ENCODE measurements around the gene BST1.
A peak's percentile ranks its signal among the peaks of the same experiment; 100 is the strongest.

BST1 gene

DNA sequence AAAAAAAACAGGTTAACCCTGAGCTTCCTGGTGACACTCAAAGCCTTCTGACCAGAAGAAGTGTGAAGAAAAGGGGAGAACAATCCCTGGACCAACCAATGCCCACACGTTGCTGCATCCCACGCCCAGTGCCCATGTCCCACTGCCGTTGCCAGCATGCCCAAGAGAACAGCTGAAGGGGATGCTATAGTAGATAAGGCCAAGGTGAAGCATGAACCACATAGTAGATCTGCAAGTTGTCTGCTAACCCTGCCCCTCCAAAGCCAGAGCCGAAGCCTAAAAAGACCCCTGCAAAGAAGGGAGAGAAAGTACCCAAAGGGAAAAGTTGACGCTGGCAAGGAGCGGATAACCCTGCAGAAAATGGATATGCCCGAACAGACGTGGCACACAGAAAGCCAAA, 64.0 kb downstream of the BST1 start:
- no peak for TF ChIP-seq JUND (IDR thresholded peaks at IDR 0.05; ENCODE audit: low read depth)
- no peak for DNase-seq (ENCODE audit: low read depth in 1 of 2, low spot score in 1 of 2)
- in situ Hi-C loops (cut with HindIII; ENCODE audit: low pct_unique_long_range_greater_than_20kb, low sequenced_read_pairs), result no loop called here

DNA sequence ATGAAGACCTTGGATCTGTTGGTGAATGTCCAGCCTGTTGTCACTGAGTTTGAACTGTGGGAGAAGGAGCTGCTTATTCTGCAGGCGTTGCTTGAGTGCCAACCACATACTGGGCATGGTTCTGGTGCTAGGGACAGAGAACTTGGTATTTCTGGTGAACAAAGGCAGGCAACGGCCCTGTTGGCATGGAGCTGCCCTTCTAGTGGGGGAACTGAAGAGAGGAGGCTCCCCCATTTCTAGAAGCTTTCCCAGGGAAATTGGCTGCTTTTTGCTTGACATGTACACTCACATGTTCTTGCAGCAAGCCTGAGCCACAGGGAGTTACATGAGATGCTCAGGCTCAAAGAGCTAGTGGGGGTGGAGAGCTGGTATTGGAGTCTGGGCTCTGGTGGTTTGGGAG, 66.3 kb downstream of the BST1 start:
- TF ChIP-seq JUND (IDR thresholded peaks at IDR 0.05; ENCODE audit: low read depth), result no peak
- DNase-seq (ENCODE audit: low read depth in 1 of 2, low spot score in 1 of 2), result no peak
- in situ Hi-C loops (cut with HindIII; ENCODE audit: low pct_unique_long_range_greater_than_20kb, low sequenced_read_pairs), result no loop called here

DNA sequence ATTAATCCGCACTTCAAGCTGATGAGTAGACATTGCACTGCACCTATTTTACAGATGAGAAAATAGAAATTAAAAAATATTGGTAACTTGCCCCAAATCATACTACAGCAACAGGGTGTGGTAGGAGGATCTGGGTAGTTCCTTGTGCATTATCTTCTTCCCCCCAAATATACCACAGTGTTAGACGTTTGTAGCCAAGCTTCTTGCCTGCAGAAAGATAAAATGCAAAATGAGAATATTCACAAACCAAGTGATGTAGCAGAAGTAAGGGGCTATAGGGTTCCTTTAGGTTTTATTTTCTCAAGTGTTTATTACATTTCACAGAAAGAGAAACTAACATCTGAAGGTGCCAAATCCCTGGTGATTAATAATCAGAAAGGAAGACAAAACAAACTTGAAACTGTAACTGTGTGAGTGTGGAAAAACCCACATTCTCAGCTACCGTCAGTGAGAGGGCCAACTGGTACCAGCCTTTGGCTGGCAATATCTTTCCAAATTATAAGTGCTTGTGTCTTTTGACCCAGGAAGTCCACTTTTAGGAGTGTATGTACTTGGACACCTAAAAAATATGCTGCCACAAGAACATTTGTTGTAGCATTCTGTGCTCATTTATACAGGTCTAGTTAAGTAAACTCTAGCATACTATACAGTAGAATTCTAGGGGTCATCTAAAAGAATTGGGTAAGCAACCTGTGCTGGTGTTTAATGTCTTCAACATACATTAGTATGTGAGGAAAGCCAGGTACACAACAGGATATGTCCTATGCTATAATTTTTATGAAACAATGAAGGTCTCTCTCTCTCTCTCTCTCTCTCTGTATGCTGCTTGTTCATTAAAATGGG, 68.6 kb downstream of the BST1 start:
- TF ChIP-seq JUND (IDR thresholded peaks at IDR 0.05; ENCODE audit: low read depth), result no peak
- no peak for DNase-seq (ENCODE audit: low read depth in 1 of 2, low spot score in 1 of 2)
- in situ Hi-C loops (cut with HindIII; ENCODE audit: low pct_unique_long_range_greater_than_20kb, low sequenced_read_pairs), result no loop called here

DNA sequence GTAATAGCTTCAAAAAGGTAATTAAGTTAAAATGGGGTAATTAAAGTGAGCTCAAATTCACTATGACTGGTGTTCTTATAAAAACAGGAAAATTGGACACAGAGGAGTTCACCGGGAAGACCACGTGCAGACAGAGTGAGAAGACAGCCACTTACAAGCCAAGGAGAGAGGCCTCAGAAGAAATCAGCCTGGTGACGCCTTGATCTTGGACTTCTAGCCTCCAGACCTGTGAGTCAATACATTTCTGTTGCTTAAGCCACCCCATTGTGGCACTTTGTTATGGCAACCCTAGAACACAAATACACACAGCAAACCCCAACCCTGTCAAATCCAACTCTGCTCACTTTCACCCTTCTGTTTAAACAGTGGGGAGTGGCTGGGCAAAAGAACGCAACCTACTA, 71.2 kb downstream of the BST1 start:
- no peak for DNase-seq (ENCODE audit: low read depth in 1 of 2, low spot score in 1 of 2)
- in situ Hi-C loops (cut with HindIII; ENCODE audit: low pct_unique_long_range_greater_than_20kb, low sequenced_read_pairs), result no loop called here
- no peak for TF ChIP-seq JUND (IDR thresholded peaks at IDR 0.05; ENCODE audit: low read depth)

- in situ Hi-C loops (cut with HindIII; ENCODE audit: low pct_unique_long_range_greater_than_20kb, low sequenced_read_pairs), result no loop called here
- no peak for TF ChIP-seq JUND (IDR thresholded peaks at IDR 0.05; ENCODE audit: low read depth)
- DNase-seq (ENCODE audit: low read depth in 1 of 2, low spot score in 1 of 2), result no peak
These were observed 74.2 kb downstream of the BST1 start for GRCh38 chr4:15776871-15777648.

GRCh38 chr4:15777697-15778288, 74.9 kb downstream of the BST1 start:
- in situ Hi-C loops (cut with HindIII; ENCODE audit: low pct_unique_long_range_greater_than_20kb, low sequenced_read_pairs), result no loop called here
- no peak for DNase-seq (ENCODE audit: low read depth in 1 of 2, low spot score in 1 of 2)
- no peak for TF ChIP-seq JUND (IDR thresholded peaks at IDR 0.05; ENCODE audit: low read depth)

- no peak for DNase-seq (ENCODE audit: low read depth in 1 of 2, low spot score in 1 of 2)
- in situ Hi-C loops (cut with HindIII; ENCODE audit: low pct_unique_long_range_greater_than_20kb, low sequenced_read_pairs), result no loop called here
- TF ChIP-seq JUND (IDR thresholded peaks at IDR 0.05; ENCODE audit: low read depth), result no peak
These were observed 75.7 kb downstream of the BST1 start, which contains the start of gene CD38 for GRCh38 chr4:15778289-15779241. Gene CD38, plus strand, starts transcription at chr4:15778328. Its CDS starts 87 bp downstream, at chr4:15778415.

DNA sequence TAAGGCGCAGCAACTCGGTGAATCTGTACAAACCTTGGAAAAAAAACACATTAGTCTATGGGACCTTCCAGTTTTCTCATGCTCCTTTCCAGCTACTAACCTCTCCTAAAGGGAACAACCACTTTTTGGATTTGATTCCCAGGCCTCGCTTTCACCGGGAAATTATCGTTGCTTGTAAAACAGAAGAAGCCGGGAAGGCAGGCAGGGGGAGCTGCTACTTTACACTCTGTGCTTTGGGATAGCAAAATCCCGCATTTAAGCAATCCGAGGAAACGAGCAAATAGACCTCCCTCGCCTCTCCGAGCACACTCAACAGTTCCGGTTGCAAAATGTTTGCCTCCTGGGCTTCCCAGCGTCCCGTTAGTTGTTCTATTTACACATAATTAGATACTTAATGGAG, 76.4 kb downstream of the BST1 start:
- DNase-seq (ENCODE audit: low read depth in 1 of 2, low spot score in 1 of 2), result peak in 1 of 2 experiments; percentile 7
- in situ Hi-C loops (cut with HindIII; ENCODE audit: low pct_unique_long_range_greater_than_20kb, low sequenced_read_pairs), result no loop called here
- TF ChIP-seq JUND (IDR thresholded peaks at IDR 0.05; ENCODE audit: low read depth), result no peak

GRCh38 chr4:15779809-15780208, 76.9 kb downstream of the BST1 start:
- DNase-seq (ENCODE audit: low read depth in 1 of 2, low spot score in 1 of 2), result no peak
- TF ChIP-seq JUND (IDR thresholded peaks at IDR 0.05; ENCODE audit: low read depth), result no peak
- in situ Hi-C loops (cut with HindIII; ENCODE audit: low pct_unique_long_range_greater_than_20kb, low sequenced_read_pairs), result no loop called here

GRCh38 chr4:15781427-15782095, 78.7 kb downstream of the BST1 start:
- in situ Hi-C loops (cut with HindIII; ENCODE audit: low pct_unique_long_range_greater_than_20kb, low sequenced_read_pairs), result no loop called here
- DNase-seq (ENCODE audit: low read depth in 1 of 2, low spot score in 1 of 2), result no peak
- no peak for TF ChIP-seq JUND (IDR thresholded peaks at IDR 0.05; ENCODE audit: low read depth)

All from T47D (cell line).